HEK293 (cell line): ENCODE measurements around the gene MAN1B1.

Source experiments
- CTCF ChIA-PET: fragments of 350-600 bp; formaldehyde crosslinking; extraction: SDS; loops from one replicate; lab custom pipeline; 2021; ENCODE audit warnings: antibody characterized with exemption; lab: Yijun Ruan, JAX
- POLR2A ChIA-PET: fragments of 300-600 bp; formaldehyde crosslinking; extraction: SDS; loops from one replicate; lab custom pipeline; 2020; ENCODE audit warnings: antibody characterized with exemption, inconsistent platforms; lab: Yijun Ruan, JAX
- H3K27ac ChIP-seq: fragments of 200-500 bp; sonication (Bioruptor generic); 2 replicates; pipeline ENCODE4 v1.5.1; 2014; ENCODE audit warnings: low read depth, low read length, control low read depth, inconsistent platforms; ENCODE audit errors: extremely low read depth
- H3K36me3 ChIP-seq, 2 experiments: fragments of 200-500 bp in 1 of 2; sonication (Bioruptor generic) in 1 of 2; 1 replicate in 1 of 2; 2 replicates in 1 of 2; pipeline ENCODE4 v1.5.1; 2014 to 2017; ENCODE audit warnings: inconsistent platforms in 2 of 2, low read length in 2 of 2; ENCODE audit not compliant: control insufficient read depth in 2 of 2, insufficient read depth in 1 of 2
- H3K4me1 ChIP-seq: fragments of 200-500 bp; sonication (Bioruptor generic); 2 replicates; pipeline ENCODE4 v1.5.1; 2014; ENCODE audit warnings: mild to moderate bottlenecking, low read length, inconsistent platforms; ENCODE audit not compliant: control insufficient read depth, insufficient read depth
- H3K4me3 ChIP-seq: 2 replicates; pipeline ENCODE4 v1.5.1; 2011; ENCODE audit warnings: low read depth, mild to moderate bottlenecking, control low read depth, low read length, moderate library complexity
- H3K9me3 ChIP-seq: fragments of 200-500 bp; sonication (Bioruptor generic); 2 replicates; pipeline ENCODE4 v1.5.1; 2014; ENCODE audit warnings: low read depth, low read length, inconsistent platforms; ENCODE audit not compliant: control insufficient read depth, insufficient read depth
- BCL11A ChIP-seq: fragments of 450-650 bp; formaldehyde crosslinking; IDR thresholded peaks from 2 replicates; pipeline ENCODE4 v1.5.1; 2016; ENCODE audit warnings: low read depth, missing biosample characterization, missing genetic modification characterization
- HOXA7 ChIP-seq: sonication (generic); formaldehyde crosslinking; IDR thresholded peaks from 2 replicates; pipeline ENCODE4 v1.8.1; 2022; ENCODE audit warnings: missing genetic modification reagents, borderline replicate concordance
- KLF8 ChIP-seq: fragments of 450-650 bp; formaldehyde crosslinking; IDR thresholded peaks from 2 replicates; pipeline ENCODE4 v1.5.1; 2016; ENCODE audit warnings: missing biosample characterization, missing genetic modification characterization
- KLF9 ChIP-seq: fragments of 450-650 bp; formaldehyde crosslinking; IDR thresholded peaks from 2 replicates; pipeline ENCODE4 v1.5.1; 2016; ENCODE audit warnings: missing biosample characterization, missing genetic modification characterization, low read depth
- MYNN ChIP-seq: fragments of 450-650 bp; formaldehyde crosslinking; IDR thresholded peaks from 2 replicates; pipeline ENCODE4 v1.5.1; 2016; ENCODE audit warnings: missing biosample characterization, missing genetic modification characterization, borderline replicate concordance
- REPIN1 ChIP-seq: fragments of 450-650 bp; formaldehyde crosslinking; IDR thresholded peaks from 2 replicates; pipeline ENCODE4 v1.5.1; 2017; ENCODE audit warnings: missing biosample characterization, missing genetic modification characterization, low read depth
- SETDB1 ChIP-seq: IDR thresholded peaks from one replicate; pipeline ENCODE4 v1.6.1; 2017; ENCODE audit warnings: mild to moderate bottlenecking, low read length, moderate library complexity, mixed read lengths; ENCODE audit not compliant: insufficient read length
- SP3 ChIP-seq: fragments of 450-650 bp; formaldehyde crosslinking; IDR thresholded peaks from 2 replicates; pipeline ENCODE4 v1.5.1; 2016; ENCODE audit warnings: missing biosample characterization, missing genetic modification characterization
- ZNF121 ChIP-seq: fragments of 450-650 bp; formaldehyde crosslinking; IDR thresholded peaks from 2 replicates; pipeline ENCODE4 v1.5.1; 2016; ENCODE audit warnings: missing biosample characterization, missing genetic modification characterization
- ZNF19 ChIP-seq: fragments of 450-650 bp; formaldehyde crosslinking; IDR thresholded peaks from 2 replicates; pipeline ENCODE4; 2016; ENCODE audit warnings: missing biosample characterization, missing genetic modification characterization, low read depth
- ZNF280C ChIP-seq: fragments of 450-650 bp; formaldehyde crosslinking; IDR thresholded peaks from 2 replicates; pipeline ENCODE4 v1.5.1; 2016; ENCODE audit warnings: missing biosample characterization, missing genetic modification characterization
- ZNF341 ChIP-seq: fragments of 450-650 bp; formaldehyde crosslinking; IDR thresholded peaks from 2 replicates; pipeline ENCODE4; 2016; ENCODE audit warnings: low read depth, missing biosample characterization, missing genetic modification characterization
- ZNF350 ChIP-seq: fragments of 450-650 bp; formaldehyde crosslinking; IDR thresholded peaks from 2 replicates; pipeline ENCODE4 v1.5.0; 2017; ENCODE audit warnings: missing biosample characterization, mild to moderate bottlenecking, missing genetic modification characterization
- ZNF423 ChIP-seq: fragments of 450-650 bp; formaldehyde crosslinking; IDR thresholded peaks from 2 replicates; pipeline ENCODE4 v1.5.1; 2016; ENCODE audit warnings: missing biosample characterization, missing genetic modification characterization
- ZNF561 ChIP-seq: fragments of 450-650 bp; IDR thresholded peaks from 2 replicates; pipeline ENCODE4 v1.5.1; 2018; ENCODE audit warnings: missing biosample characterization, missing genetic modification characterization, borderline replicate concordance
- ZNF629 ChIP-seq: fragments of 450-650 bp; formaldehyde crosslinking; IDR thresholded peaks from 2 replicates; pipeline ENCODE4 v1.5.1; 2017; ENCODE audit warnings: missing biosample characterization, missing genetic modification characterization
- ZNF660 ChIP-seq: fragments of 450-650 bp; IDR thresholded peaks from 2 replicates; pipeline ENCODE4 v1.5.1; 2018; ENCODE audit warnings: missing biosample characterization, mild to moderate bottlenecking, missing genetic modification characterization
- ZNF768 ChIP-seq: fragments of 450-650 bp; formaldehyde crosslinking; IDR thresholded peaks from 2 replicates; pipeline ENCODE4 v1.5.1; 2018; ENCODE audit warnings: missing biosample characterization, mild to moderate bottlenecking, missing genetic modification characterization

MAN1B1 gene

GRCh38 chr9:137129456-137130175 is 42.8 kb downstream of the MAN1B1 start (continued):
- TF ChIP-seq ZNF341 (tag by site-specific recombination) = no peak
- TF ChIP-seq ZNF629 (tag by site-specific recombination) = peak; percentile 27; the same call in 1 of the 2 replicates
- TF ChIP-seq BCL11A (tag by site-specific recombination) = no peak
- TF ChIP-seq ZNF768 (tag by site-specific recombination) = no peak
- TF ChIP-seq ZNF423 (tag by site-specific recombination) = no peak
- TF ChIP-seq ZNF350 = no peak
- TF ChIP-seq ZNF660 (tag by site-specific recombination) = peak; percentile 34
- TF ChIP-seq REPIN1 (tag by site-specific recombination) = no peak
- peak; percentile 71 for TF ChIP-seq KLF9 (tag by site-specific recombination)
- TF ChIP-seq, all 188 proteins: peak for 32

- no peak for TF ChIP-seq ZNF19 (tag by site-specific recombination)
- no peak for TF ChIP-seq SP3
- 0 out of 2 replicates have a peak, but pooled peaks have one; percentile 19 for TF ChIP-seq HOXA7 (CRISPR knock-in tag)
- TF ChIP-seq ZNF280C = no peak
- 0 out of 2 replicates have a peak, but pooled peaks have one; percentile 18 for TF ChIP-seq ZNF561 (tag by site-specific recombination)
- no peak for TF ChIP-seq SETDB1
- TF ChIP-seq ZNF660 (tag by site-specific recombination) = 0 out of 2 replicates have a peak, but pooled peaks have one; percentile 26
- Histone ChIP-seq H3K27ac (peak overlapping the region; percentile 66; the same call in 1 of the 2 replicates), H3K4me3 (peak overlapping the region; percentile 88), H3K36me3 (no peaks in the 10 kb centered on the region), H3K9me3 (no peaks in the 10 kb centered on the region), H3K4me1 (no peaks in the 10 kb centered on the region)
- POLR2A ChIA-PET = interaction anchor here (0.6 to 4.8 kb wide), 48 partner anchors 9 to 488 kb away, joined by 3 to 53 read pairs (median 6); partner anchors contain the start of genes AJM1, ANAPC2, CYSRT1 and GRIN1
- CTCF ChIA-PET = interaction anchor here (0.7 to 2.2 kb wide), 13 partner anchors 8 to 107 kb away, joined by 3 to 9 read pairs (median 6); partner anchors contain the start of genes LRRC26 and RNF224
Observed at GRCh38 chr9:137130176-137130755, 43.5 kb downstream of the MAN1B1 start.

GRCh38 chr9:137134191-137134590 is 47.4 kb downstream of the MAN1B1 start:
- CTCF ChIA-PET = interaction anchor here (0.8 to 1.5 kb wide), 3 partner anchors 11 to 103 kb away, joined by 3 to 8 read pairs (median 6); no protein-coding TSS in a partner anchor
- H3K27ac ChIP-seq = no peak overlapping the region
- peaks cover 2% of the 10 kb centered on the region; the same call in 1 of the 2 replicates for H3K4me1 ChIP-seq
- no peaks in the 10 kb centered on the region for H3K9me3 ChIP-seq
- H3K36me3 ChIP-seq = no peaks in the 10 kb centered on the region
- POLR2A ChIA-PET = interaction anchor here (1.0 to 2.2 kb wide), 2 partner anchors 16 to 67 kb away, joined by 3 to 12 read pairs; no protein-coding TSS in a partner anchor
- no peak for TF ChIP-seq MYNN (tag by site-specific recombination)
- TF ChIP-seq KLF8 (tag by site-specific recombination) = no peak
- peak; percentile 74 for TF ChIP-seq ZNF121
- H3K4me3 ChIP-seq = no peak overlapping the region
